Upper lobe of left lung (tissue), 6 donors: ENCODE data around the gene AGAP3. TPM values are rescaled to one million over a fixed set of nuclear protein-coding genes. Genes with fewer than 3 reads are reported as not detected.

Source experiments
- ATAC-seq, 2 donors: fragments of 200-7000 bp; cut with Tn5 transposase; one replicate each; pipeline ENCODE4 v1.9.1; 2022; ENCODE audit warnings: mild to moderate bottlenecking in 2 of 2, moderate library complexity in 2 of 2; ENCODE audit not compliant: low FRiP score in 2 of 2
- DNase-seq, 2 donors: peaks; one replicate each; pipeline ENCODE4 v3.0.0-alpha.2; 2019 to 2020
- H3K27ac ChIP-seq, 4 donors: fragments of 200-600 bp; sonication (generic); one replicate each; pipeline ENCODE4 v1.5.1; 2016 to 2019
- H3K27me3 ChIP-seq, 4 donors: fragments of 200-600 bp; sonication (generic); one replicate each; pipeline ENCODE4 v1.5.1; 2017 to 2019
- H3K36me3 ChIP-seq, 4 donors: fragments of 200-600 bp; sonication (generic); one replicate each; pipeline ENCODE4 v1.5.1; 2016 to 2019
- H3K4me1 ChIP-seq, 4 donors: fragments of 200-600 bp; sonication (generic); one replicate each; pipeline ENCODE4 v1.5.1; 2018 to 2019
- H3K4me3 ChIP-seq, 4 donors: fragments of 200-600 bp; sonication (generic); one replicate each; pipeline ENCODE4 v1.5.1; 2017 to 2019; ENCODE audit warnings: mild to moderate bottlenecking in 2 of 4, moderate library complexity in 1 of 4
- H3K9me3 ChIP-seq, 4 donors: fragments of 200-600 bp; sonication (generic); one replicate each; pipeline ENCODE4 v1.5.1; 2018 to 2019
- EP300 ChIP-seq, 4 donors: sonication (generic); formaldehyde crosslinking; IDR thresholded peaks; one replicate each; pipeline ENCODE4 v1.5.1; 2017; ENCODE audit warnings: antibody characterized with exemption in 4 of 4, control low read depth in 2 of 4
- POLR2A ChIP-seq, 4 donors: fragments of 450-650 bp; IDR thresholded peaks; one replicate each; pipeline ENCODE4 v1.5.1; 2016 to 2017; ENCODE audit warnings: antibody characterized with exemption in 4 of 4, mild to moderate bottlenecking in 2 of 4
- POLR2AphosphoS5 ChIP-seq, 2 donors: sonication (generic); formaldehyde crosslinking; IDR thresholded peaks; one replicate each; pipeline ENCODE4 v1.5.1; 2017; ENCODE audit warnings: antibody characterized with exemption in 2 of 2
- WGBS, 2 donors: methylation state at CpG; one replicate each; pipeline ENCODE4 v1.1.5; 2017 to 2018; 5-methylcytosine and 5-hydroxymethylcytosine counted together
- total RNA-seq, 6 donors: library from RNA; depleted of rRNA in 4 of 6; stranded (reverse); fragments of >200 nt in 4 of 6; gene quantifications; one replicate each; pipeline versions ENCODE4 v1.1.0 to v1.2.1, GENCODE V29; 2016 to 2021
- TF ChIP-seq, protein P1 (sequence below), 6 experiments: fragments of 450-650 bp in 4 of 6; fragments of 200-600 bp in 2 of 6; sonication (generic) in 2 of 6; IDR thresholded peaks; one replicate each; pipeline ENCODE4 v1.5.1; 2016 to 2019; ENCODE audit warnings: antibody characterized with exemption in 6 of 6
- donor health status: DM: no; HTN: no; CAD: no; lungs with moderate emphysema.
- donor health status: DM: no; HTN: yes; CAD: no; lungs with severe emphysema.

AGAP3 gene
- total RNA-seq, 6 donors from 2014 or later: 122 to 350 (median 182) TPM

DNA sequence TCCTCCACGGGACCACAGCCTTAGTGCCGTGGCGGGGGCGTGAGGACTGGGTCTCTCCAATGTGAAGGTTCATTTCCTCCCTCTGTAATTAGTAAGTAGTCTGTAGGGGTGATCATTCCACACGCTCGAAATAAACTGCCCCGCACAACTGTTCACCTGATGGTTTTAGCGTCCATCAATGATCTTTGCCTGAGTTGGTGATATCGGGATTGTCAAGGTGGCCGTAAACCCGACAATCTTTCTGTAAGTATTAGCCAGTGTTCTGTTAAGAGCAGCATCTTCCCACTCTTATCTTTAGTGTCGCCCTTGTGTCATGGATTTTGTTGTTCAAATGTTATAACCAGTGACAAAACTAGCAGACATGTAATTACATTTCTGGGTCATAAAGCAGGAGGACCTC lies 17.7 kb downstream of the AGAP3 start:
- DNase-seq (no peak), ATAC-seq (no peak)
- TF ChIP-seq EP300 (IDR thresholded peaks at IDR 0.05) (no peak), POLR2AphosphoS5 (IDR thresholded peaks at IDR 0.05) (no peak), POLR2A (IDR thresholded peaks at IDR 0.05) (no peak)
- TF ChIP-seq, protein P1, sequence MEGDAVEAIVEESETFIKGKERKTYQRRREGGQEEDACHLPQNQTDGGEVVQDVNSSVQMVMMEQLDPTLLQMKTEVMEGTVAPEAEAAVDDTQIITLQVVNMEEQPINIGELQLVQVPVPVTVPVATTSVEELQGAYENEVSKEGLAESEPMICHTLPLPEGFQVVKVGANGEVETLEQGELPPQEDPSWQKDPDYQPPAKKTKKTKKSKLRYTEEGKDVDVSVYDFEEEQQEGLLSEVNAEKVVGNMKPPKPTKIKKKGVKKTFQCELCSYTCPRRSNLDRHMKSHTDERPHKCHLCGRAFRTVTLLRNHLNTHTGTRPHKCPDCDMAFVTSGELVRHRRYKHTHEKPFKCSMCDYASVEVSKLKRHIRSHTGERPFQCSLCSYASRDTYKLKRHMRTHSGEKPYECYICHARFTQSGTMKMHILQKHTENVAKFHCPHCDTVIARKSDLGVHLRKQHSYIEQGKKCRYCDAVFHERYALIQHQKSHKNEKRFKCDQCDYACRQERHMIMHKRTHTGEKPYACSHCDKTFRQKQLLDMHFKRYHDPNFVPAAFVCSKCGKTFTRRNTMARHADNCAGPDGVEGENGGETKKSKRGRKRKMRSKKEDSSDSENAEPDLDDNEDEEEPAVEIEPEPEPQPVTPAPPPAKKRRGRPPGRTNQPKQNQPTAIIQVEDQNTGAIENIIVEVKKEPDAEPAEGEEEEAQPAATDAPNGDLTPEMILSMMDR (IDR thresholded peaks at IDR 0.05): no peak
- Histone ChIP-seq H3K27me3 (no peaks in the 10 kb centered on the region), H3K4me3 (no peak overlapping the region), H3K4me1 (peaks cover 0 to 26% (median 12%) of the 10 kb centered on the region in 4 donors), H3K9me3 (no peaks in the 10 kb centered on the region), H3K27ac (no peak overlapping the region), H3K36me3 (peaks cover 0 to 6% (median 2%) of the 10 kb centered on the region in 4 donors)
- WGBS, 2 donors: 83 to 97% methylated on average over 8 to 12 of the region's 12 CpGs

DNA sequence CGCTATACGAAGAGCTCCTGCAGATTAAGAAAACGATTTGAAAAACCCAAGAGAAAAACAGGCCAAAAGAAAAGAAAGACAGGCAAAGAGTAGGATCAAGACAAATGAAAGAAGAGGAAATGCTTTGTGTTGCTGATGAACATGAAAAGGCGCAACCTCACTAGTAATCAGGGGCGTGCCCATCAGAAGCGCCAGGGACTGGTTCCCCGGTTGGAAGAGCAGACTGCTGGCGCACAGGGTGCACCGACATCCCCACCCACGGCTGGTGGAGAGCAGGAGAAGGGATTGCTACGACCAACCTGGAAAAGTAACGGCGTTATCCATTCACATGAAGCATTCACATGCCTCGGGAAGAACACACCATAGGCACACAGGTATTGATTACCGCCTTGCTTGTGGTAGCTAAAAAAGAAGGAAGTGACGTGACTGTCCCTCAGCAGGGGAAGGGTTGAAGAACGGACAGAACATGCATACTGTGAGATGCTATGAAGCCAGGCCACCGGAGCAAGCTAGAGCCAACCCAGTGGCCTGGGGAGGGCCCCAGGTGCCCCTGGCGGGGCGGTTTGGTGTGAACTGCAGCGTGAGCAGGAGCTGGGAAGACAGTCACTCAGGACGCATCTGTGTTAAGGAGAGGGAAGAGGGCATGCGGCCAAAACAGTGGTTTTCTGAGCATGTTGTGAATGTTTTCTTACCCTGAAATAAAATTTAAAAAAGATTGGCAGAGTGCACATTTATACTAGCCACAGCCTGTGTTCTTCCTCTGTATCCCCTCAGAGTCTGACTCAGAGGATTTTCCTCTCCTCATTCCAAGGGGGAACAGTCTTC lies 18.3 kb downstream of the AGAP3 start:
- H3K4me3 ChIP-seq: no peak overlapping the region
- H3K27ac ChIP-seq: no peak overlapping the region
- H3K4me1 ChIP-seq: peaks cover 0 to 27% (median 9%) of the 10 kb centered on the region in 4 donors
- no peaks in the 10 kb centered on the region for H3K27me3 ChIP-seq
- TF ChIP-seq POLR2A (IDR thresholded peaks at IDR 0.05): no peak
- H3K36me3 ChIP-seq: peaks cover 0 to 6% (median 2%) of the 10 kb centered on the region in 4 donors
- H3K9me3 ChIP-seq: no peaks in the 10 kb centered on the region
- WGBS, 2 donors: 75 to 82% methylated on average over 23 of the region's 23 CpGs
- no peak for DNase-seq
- ATAC-seq: no peak

DNA sequence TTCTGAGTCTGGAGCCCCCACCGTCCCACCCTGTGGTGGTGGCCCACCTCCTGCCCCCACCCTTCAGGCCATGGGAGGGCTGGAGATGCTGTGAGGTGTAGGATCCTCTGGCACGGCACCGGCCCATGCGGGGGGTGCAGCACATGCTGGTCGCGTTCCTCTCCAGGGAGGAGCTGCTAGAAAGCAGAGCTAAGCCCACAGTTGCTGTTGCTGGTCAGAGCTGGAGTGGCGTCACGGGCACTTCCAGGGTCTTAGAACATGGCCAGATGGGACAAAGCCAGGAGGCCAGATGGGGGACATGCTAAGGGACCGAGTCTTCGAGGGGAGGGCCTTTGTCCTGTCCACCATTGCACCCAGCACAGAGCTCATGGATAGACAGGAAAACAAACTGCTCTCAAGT lies 21.6 kb downstream of the AGAP3 start:
- WGBS, 2 donors: 84 to 100% methylated on average over 1 to 10 of the region's 10 CpGs

DNA sequence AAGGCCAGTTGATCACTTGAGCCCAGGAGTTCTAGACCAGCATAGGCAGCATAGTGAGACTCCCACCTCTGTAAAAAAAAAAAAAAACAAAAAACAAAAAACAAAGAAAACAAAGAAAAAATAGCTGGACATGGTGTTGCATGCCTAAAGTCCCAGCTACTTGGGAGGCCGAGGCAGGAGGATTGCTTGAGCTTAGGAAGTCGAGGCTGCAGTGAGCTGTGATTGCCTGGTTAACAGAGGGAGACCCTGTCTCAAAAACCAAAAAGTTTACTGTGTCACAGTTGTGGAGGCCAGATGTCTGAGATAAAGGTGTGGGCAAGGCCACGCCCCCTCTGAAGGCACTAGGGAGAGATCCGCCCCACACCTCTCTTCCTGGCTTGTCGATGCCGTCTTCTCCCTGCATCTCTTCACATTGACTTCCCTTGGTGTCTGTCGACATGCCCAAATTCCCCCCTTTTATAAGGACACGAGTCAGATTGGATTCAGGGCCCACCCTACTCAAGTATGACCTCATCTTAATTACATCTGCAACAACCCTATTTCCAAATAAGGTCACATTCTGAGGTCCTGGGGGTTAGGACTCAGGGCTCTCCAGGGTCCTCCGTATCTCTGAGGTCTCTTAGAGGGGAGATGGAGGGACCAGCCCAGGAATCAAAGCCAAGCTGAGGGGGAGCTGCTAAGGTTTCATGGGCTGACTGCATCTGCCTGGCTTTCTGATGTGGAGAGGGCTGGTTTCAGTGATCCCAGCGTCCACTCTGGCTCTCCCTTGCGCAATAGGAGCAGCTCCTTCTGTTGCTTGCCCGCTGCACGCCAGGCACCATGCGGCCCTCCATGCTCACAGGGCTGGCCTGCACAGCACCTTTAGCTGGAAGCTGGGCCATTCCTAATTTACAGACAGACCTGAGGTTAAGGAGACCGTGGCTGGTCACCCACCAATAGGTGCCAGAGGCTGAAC lies 23.1 kb downstream of the AGAP3 start:
- Histone ChIP-seq H3K27ac (peak overlapping the region in 2 of 4 donors; percentile 40 to 51), H3K9me3 (no peaks in the 10 kb centered on the region), H3K4me3 (no peak overlapping the region), H3K4me1 (peaks cover 21 to 44% (median 29%) of the 10 kb centered on the region in 4 donors), H3K27me3 (no peaks in the 10 kb centered on the region), H3K36me3 (peaks cover 0 to 10% (median 2%) of the 10 kb centered on the region in 4 donors)
- peak in 1 of 2 donors; percentile 76 for ATAC-seq
- DNase-seq: peak; percentile 51 to 61
- TF ChIP-seq POLR2AphosphoS5 (IDR thresholded peaks at IDR 0.05) (no peak), EP300 (IDR thresholded peaks at IDR 0.05) (no peak), POLR2A (IDR thresholded peaks at IDR 0.05) (no peak)
- TF ChIP-seq, protein P1 (IDR thresholded peaks at IDR 0.05): no peak
- WGBS, 2 donors: 62 to 72% methylated on average over 8 to 15 of the region's 15 CpGs

More for the DNA sequence above, 21.6 kb downstream of the AGAP3 start:
- DNase-seq (peak in 1 of 2 donors; percentile 63), ATAC-seq (no peak)
- H3K9me3 ChIP-seq: no peaks in the 10 kb centered on the region
- H3K4me1 ChIP-seq: peaks cover 8 to 29% (median 21%) of the 10 kb centered on the region in 4 donors
- H3K36me3 ChIP-seq: peaks cover 0 to 6% (median 2%) of the 10 kb centered on the region in 4 donors
- H3K4me3 ChIP-seq: no peak overlapping the region
- H3K27ac ChIP-seq: peak overlapping the region in 1 of 4 donors; percentile 15
- H3K27me3 ChIP-seq: no peaks in the 10 kb centered on the region
- TF ChIP-seq EP300 (IDR thresholded peaks at IDR 0.05) (no peak), POLR2A (IDR thresholded peaks at IDR 0.05) (no peak), POLR2AphosphoS5 (IDR thresholded peaks at IDR 0.05) (no peak)
- TF ChIP-seq, protein P1 (IDR thresholded peaks at IDR 0.05): no peak
